WTC11 (cell line): ENCODE results near the gene TPT1. TPM values are rescaled to one million over a fixed set of nuclear protein-coding genes. Genes with fewer than 3 reads are reported as not detected.
"Not testable (repeated sequence)": the region's sequence is repeated elsewhere in the genome, so short reads cannot be mapped to it uniquely, and the experiment has no call there.

Experiments used
- ATAC-seq: fragments of 200-7000 bp; cut with Tn5 transposase; 2 replicates; pipeline ENCODE4 v1.10.0; 2021; ENCODE audit warnings: mild to moderate bottlenecking, moderate library complexity
- CTCF ChIA-PET: fragments of 300-600 bp; sonication (Branson Sonifier 250); formaldehyde crosslinking; loops from one replicate; lab custom pipeline; 2021; ENCODE audit warnings: antibody characterized with exemption; lab: Charles Lee
- POLR2A ChIA-PET: fragments of 350-600 bp; sonication (Branson Sonifier 250); formaldehyde crosslinking; loops from one replicate; lab custom pipeline; 2021; ENCODE audit warnings: antibody characterized with exemption; lab: Charles Lee
- DNase-seq: peaks from one replicate; pipeline ENCODE4 v3.0.0; 2021; ENCODE audit warnings: low spot score
- H3K27ac Mint-ChIP-seq: 2 replicates; pipeline ENCODE4 v1.8.0; 2021; ENCODE audit warnings: mixed read lengths
- H3K27me3 Mint-ChIP-seq: 2 replicates; pipeline ENCODE4 v1.8.0; 2021; ENCODE audit warnings: low read depth, mild to moderate bottlenecking, moderate library complexity, mixed read lengths
- H3K36me3 Mint-ChIP-seq: 2 replicates; pipeline ENCODE4 v1.8.0; 2021; ENCODE audit warnings: mixed read lengths
- H3K4me1 Mint-ChIP-seq: 2 replicates; pipeline ENCODE4 v1.8.0; 2022; ENCODE audit warnings: mixed read lengths
- H3K4me3 Mint-ChIP-seq: 2 replicates; pipeline ENCODE4 v1.8.0; 2021; ENCODE audit warnings: mild to moderate bottlenecking, moderate library complexity, mixed read lengths
- H3K9me3 Mint-ChIP-seq: 2 replicates; pipeline ENCODE4 v1.8.0; 2021; ENCODE audit warnings: mixed read lengths
- AFF4 ChIP-seq: sonication (generic); formaldehyde crosslinking; IDR thresholded peaks from 2 replicates; pipeline ENCODE4 v1.8.1; 2023; ENCODE audit warnings: mild to moderate bottlenecking, missing genetic modification reagents, borderline replicate concordance
- CBFB ChIP-seq: sonication (generic); formaldehyde crosslinking; IDR thresholded peaks from 2 replicates; pipeline ENCODE4 v1.8.1; 2022; ENCODE audit warnings: mild to moderate bottlenecking, low read depth, missing genetic modification reagents
- E2F5 ChIP-seq: sonication (generic); formaldehyde crosslinking; IDR thresholded peaks from 2 replicates; pipeline ENCODE4 v1.8.1; 2022; ENCODE audit warnings: mild to moderate bottlenecking, moderate library complexity, missing genetic modification reagents
- ETV6 ChIP-seq: sonication (generic); formaldehyde crosslinking; IDR thresholded peaks from 2 replicates; pipeline ENCODE4 v1.8.1; 2022; ENCODE audit warnings: mild to moderate bottlenecking, missing genetic modification reagents
- FOXK1 ChIP-seq: sonication (generic); formaldehyde crosslinking; IDR thresholded peaks from 2 replicates; pipeline ENCODE4 v1.8.0; 2022; ENCODE audit warnings: mild to moderate bottlenecking, moderate library complexity, missing genetic modification reagents
- GABPB1 ChIP-seq: sonication (generic); formaldehyde crosslinking; IDR thresholded peaks from 2 replicates; pipeline ENCODE4 v1.8.1; 2023; ENCODE audit warnings: mild to moderate bottlenecking, missing genetic modification reagents
- GRHL2 ChIP-seq: fragments of 250-450 bp; sonication (Bioruptor Pico); IDR thresholded peaks from 2 replicates; pipeline ENCODE4 v1.8.0; 2022; ENCODE audit warnings: mild to moderate bottlenecking, moderate library complexity; ENCODE audit not compliant: insufficient replicate concordance, severe bottlenecking
- IRF2 ChIP-seq: sonication (generic); formaldehyde crosslinking; IDR thresholded peaks from 2 replicates; pipeline ENCODE4 v1.8.0; 2022; ENCODE audit warnings: low read depth, missing genetic modification reagents, borderline replicate concordance
- NR1H2 ChIP-seq: sonication (generic); formaldehyde crosslinking; IDR thresholded peaks from 2 replicates; pipeline ENCODE4 v1.9.0; 2021; ENCODE audit warnings: mild to moderate bottlenecking, moderate library complexity, missing genetic modification reagents
- NR3C1 ChIP-seq: sonication (generic); formaldehyde crosslinking; conservative IDR thresholded peaks from 2 replicates; pipeline ENCODE4 v1.8.1; 2023; ENCODE audit warnings: low read depth, mild to moderate bottlenecking, missing genetic modification reagents
- PREB ChIP-seq: sonication (generic); formaldehyde crosslinking; IDR thresholded peaks from 2 replicates; pipeline ENCODE4 v1.8.1; 2022; ENCODE audit warnings: mild to moderate bottlenecking, missing genetic modification reagents, moderate library complexity, borderline replicate concordance
- USF2 ChIP-seq: sonication (generic); formaldehyde crosslinking; IDR thresholded peaks from 2 replicates; pipeline ENCODE4 v1.8.1; 2023; ENCODE audit warnings: mild to moderate bottlenecking, missing genetic modification reagents, moderate library complexity
- ZBTB43 ChIP-seq: sonication (generic); formaldehyde crosslinking; IDR thresholded peaks from 2 replicates; pipeline ENCODE4 v1.8.1; 2023; ENCODE audit warnings: mild to moderate bottlenecking, missing genetic modification reagents
- ZNF281 ChIP-seq: sonication (generic); formaldehyde crosslinking; IDR thresholded peaks from 2 replicates; pipeline ENCODE4 v1.8.0; 2023; ENCODE audit warnings: mild to moderate bottlenecking, missing genetic modification reagents
- ZNF396 ChIP-seq: fragments of 250-450 bp; sonication (Bioruptor Pico); IDR thresholded peaks from 2 replicates; pipeline ENCODE4 v1.8.0; 2021; ENCODE audit warnings: mild to moderate bottlenecking, moderate library complexity, borderline replicate concordance
- ZSCAN18 ChIP-seq: fragments of 250-450 bp; sonication (Bioruptor Pico); IDR thresholded peaks from 2 replicates; pipeline ENCODE4 v2.1.2; 2022; ENCODE audit warnings: mild to moderate bottlenecking, moderate library complexity
- total RNA-seq: library from RNA; stranded (reverse); gene quantifications from 3 replicates; pipeline ENCODE4 v1.2.3, GENCODE V29; 2021

TPT1 gene
- total RNA-seq, 1 experiment from 2014 or later: 1,861 TPM

- ATAC-seq (no peak), DNase-seq (no peak)
- Mint-ChIP-seq H3K4me3 (no peak overlapping the region), H3K27me3 (no peaks in the 10 kb centered on the region), H3K36me3 (peaks cover 13% of the 10 kb centered on the region), H3K9me3 (peaks cover 7% of the 10 kb centered on the region), H3K27ac (no peak overlapping the region), H3K4me1 (no peaks in the 10 kb centered on the region)
- ChIA-PET POLR2A (no interaction called here), CTCF (interaction anchor here (0.6 to 2.4 kb wide), 3 partner anchors 14 to 22 kb away, joined by 3 to 6 read pairs (median 3); no protein-coding TSS in a partner anchor)
- TF ChIP-seq NR1H2 (CRISPR knock-in tag) (no peak), GRHL2 (no peak), ETV6 (CRISPR knock-in tag) (no peak), ZNF281 (CRISPR knock-in tag) (no peak), USF2 (CRISPR knock-in tag) (no peak), ZNF396 (CRISPR knock-in tag) (no peak), CBFB (no peak), ZBTB43 (CRISPR knock-in tag) (no peak), E2F5 (CRISPR knock-in tag) (no peak), GABPB1 (CRISPR knock-in tag) (no peak), PREB (no peak), ZSCAN18 (CRISPR knock-in tag) (no peak), AFF4 (no peak), NR3C1 (CRISPR knock-in tag) (no peak), IRF2 (CRISPR knock-in tag) (no peak), FOXK1 (no peak)
Measured at GRCh38 chr13:45384474-45385174, 43.6 kb upstream of the TPT1 start.

GRCh38 chr13:45382739-45383138 lies 41.8 kb upstream of the TPT1 start:
- H3K27me3 Mint-ChIP-seq, H3K9me3 Mint-ChIP-seq, POLR2A ChIA-PET, H3K27ac Mint-ChIP-seq, H3K4me1 Mint-ChIP-seq, CTCF ChIA-PET, H3K4me3 Mint-ChIP-seq, DNase-seq, ATAC-seq: not testable (repeated sequence)
- peaks cover 13% of the 10 kb centered on the region for H3K36me3 Mint-ChIP-seq
